Body of pancreas (tissue), 4 donors: ENCODE results near the gene TSEN34.

ENCODE experiments used
- CTCF ChIP-seq, 7 experiments: fragments of 450-650 bp in 4 of 7; fragments of 200-600 bp in 3 of 7; sonication (generic) in 3 of 7; IDR thresholded peaks; one replicate each; pipeline ENCODE4 v1.5.1; 2016 to 2019; ENCODE audit warnings: antibody characterized with exemption in 7 of 7
- POLR2A ChIP-seq, 3 donors: fragments of 450-650 bp; IDR thresholded peaks; one replicate each; pipeline ENCODE4 v1.6.1; 2016; ENCODE audit warnings: antibody characterized with exemption in 3 of 3, mild to moderate bottlenecking in 2 of 3

- TF ChIP-seq POLR2A (IDR thresholded peaks at IDR 0.05) (no peak), CTCF (IDR thresholded peaks at IDR 0.05) (no peak)
Measured at GRCh38 chr19:54165222-54165621, 25.9 kb upstream of the TSEN34 start.
